HEK293 (cell line): ENCODE results near the gene ZFAND3.

Source experiments
- BCL6B ChIP-seq: fragments of 450-650 bp; formaldehyde crosslinking; IDR thresholded peaks from 2 replicates; pipeline ENCODE4 v1.5.1; 2017; ENCODE audit warnings: missing biosample characterization, missing genetic modification characterization
- CTCF ChIP-seq: fragments of 450-650 bp; formaldehyde crosslinking; IDR thresholded peaks from 2 replicates; pipeline ENCODE4 v1.5.1; 2016; ENCODE audit warnings: missing biosample characterization, missing genetic modification characterization
- WT1 ChIP-seq: fragments of 450-650 bp; formaldehyde crosslinking; IDR thresholded peaks from 2 replicates; pipeline ENCODE4 v1.5.1; 2016; ENCODE audit warnings: missing biosample characterization, missing genetic modification characterization
- YY1 ChIP-seq: fragments of 450-650 bp; formaldehyde crosslinking; IDR thresholded peaks from 2 replicates; pipeline ENCODE4 v1.5.1; 2018; ENCODE audit warnings: missing biosample characterization, missing genetic modification characterization
- ZBTB20 ChIP-seq: fragments of 450-650 bp; formaldehyde crosslinking; IDR thresholded peaks from 2 replicates; pipeline ENCODE4 v1.5.1; 2016; ENCODE audit warnings: missing biosample characterization, missing genetic modification characterization
- ZNF221 ChIP-seq: fragments of 450-650 bp; formaldehyde crosslinking; IDR thresholded peaks from 2 replicates; pipeline ENCODE4 v1.5.1; 2017; ENCODE audit warnings: missing biosample characterization, missing genetic modification characterization, borderline replicate concordance
- ZNF280D ChIP-seq: fragments of 450-650 bp; formaldehyde crosslinking; IDR thresholded peaks from 2 replicates; pipeline ENCODE4 v1.5.1; 2016; ENCODE audit warnings: missing biosample characterization, missing genetic modification characterization
- ZNF350 ChIP-seq: fragments of 450-650 bp; formaldehyde crosslinking; IDR thresholded peaks from 2 replicates; pipeline ENCODE4 v1.5.0; 2017; ENCODE audit warnings: missing biosample characterization, mild to moderate bottlenecking, missing genetic modification characterization
- ZNF362 ChIP-seq: fragments of 450-650 bp; formaldehyde crosslinking; IDR thresholded peaks from 2 replicates; pipeline ENCODE4 v1.5.1; 2016; ENCODE audit warnings: missing biosample characterization, missing genetic modification characterization
- ZNF366 ChIP-seq: fragments of 450-650 bp; formaldehyde crosslinking; conservative IDR thresholded peaks from 2 replicates; pipeline ENCODE4 v1.5.1; 2016; ENCODE audit warnings: missing biosample characterization, missing genetic modification characterization
- ZNF48 ChIP-seq: fragments of 450-650 bp; formaldehyde crosslinking; IDR thresholded peaks from 2 replicates; pipeline ENCODE4 v1.5.1; 2016; ENCODE audit warnings: missing biosample characterization, missing genetic modification characterization
- ZNF785 ChIP-seq: fragments of 450-650 bp; formaldehyde crosslinking; IDR thresholded peaks from 2 replicates; pipeline ENCODE4 v1.5.1; 2016; ENCODE audit warnings: missing biosample characterization, missing genetic modification characterization

- no peak for TF ChIP-seq ZNF362 (tag by site-specific recombination)
- no peak for TF ChIP-seq ZNF350 (tag by site-specific recombination)
- TF ChIP-seq CTCF (tag by site-specific recombination), result no peak
- TF ChIP-seq ZNF48 (tag by site-specific recombination), result no peak
- no peak for TF ChIP-seq ZNF221 (tag by site-specific recombination)
- no peak for TF ChIP-seq ZNF366 (tag by site-specific recombination)
- no peak for TF ChIP-seq WT1 (tag by site-specific recombination)
- no peak for TF ChIP-seq ZNF785 (tag by site-specific recombination)
- TF ChIP-seq ZBTB20 (tag by site-specific recombination), result no peak
- TF ChIP-seq BCL6B (tag by site-specific recombination), result no peak
- no peak for TF ChIP-seq YY1 (tag by site-specific recombination)
- no peak for TF ChIP-seq ZNF280D (tag by site-specific recombination)
Measured at GRCh38 chr6:37988696-37989095, 169.2 kb downstream of the ZFAND3 start.
